Measurements from ENCODE around the gene MCM9. TPM values are rescaled to one million over a fixed set of nuclear protein-coding genes. Genes with fewer than 3 reads are reported as not detected.

The MCM9 gene
- total RNA-seq, 4 donors from 2014 or later: 17.3 to 38.8 (median 23.0) TPM

DNA sequence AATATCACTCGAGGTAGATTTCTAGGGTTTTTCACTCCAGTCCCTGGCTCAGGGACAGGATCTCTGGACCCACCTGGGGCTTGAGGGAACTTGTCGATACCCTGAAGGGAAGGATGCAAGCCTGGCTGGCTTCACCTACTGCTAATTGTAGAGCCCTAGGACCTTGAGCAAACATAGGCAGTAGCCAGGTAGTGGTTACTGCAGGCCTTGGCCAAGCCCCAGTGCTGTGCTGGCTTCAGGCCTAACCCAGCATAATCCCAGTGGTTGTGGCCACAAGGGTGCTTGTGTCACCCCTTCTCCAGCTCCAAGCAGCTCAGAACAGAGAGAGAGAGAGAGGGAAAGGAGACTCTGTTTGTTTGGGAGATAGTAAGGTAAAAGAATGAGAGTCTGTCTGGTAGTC, 5.8 kb upstream of the MCM9 start:
- Histone ChIP-seq H3K27me3 (no peaks in the 10 kb centered on the region), H3K4me1 (no peaks in the 10 kb centered on the region), H3K36me3 (no peaks in the 10 kb centered on the region), H3K9me3 (no peaks in the 10 kb centered on the region), H3K4me3 (no peak overlapping the region), H3K27ac (no peak overlapping the region)
- DNase-seq: no peak
- TF ChIP-seq, protein P1, sequence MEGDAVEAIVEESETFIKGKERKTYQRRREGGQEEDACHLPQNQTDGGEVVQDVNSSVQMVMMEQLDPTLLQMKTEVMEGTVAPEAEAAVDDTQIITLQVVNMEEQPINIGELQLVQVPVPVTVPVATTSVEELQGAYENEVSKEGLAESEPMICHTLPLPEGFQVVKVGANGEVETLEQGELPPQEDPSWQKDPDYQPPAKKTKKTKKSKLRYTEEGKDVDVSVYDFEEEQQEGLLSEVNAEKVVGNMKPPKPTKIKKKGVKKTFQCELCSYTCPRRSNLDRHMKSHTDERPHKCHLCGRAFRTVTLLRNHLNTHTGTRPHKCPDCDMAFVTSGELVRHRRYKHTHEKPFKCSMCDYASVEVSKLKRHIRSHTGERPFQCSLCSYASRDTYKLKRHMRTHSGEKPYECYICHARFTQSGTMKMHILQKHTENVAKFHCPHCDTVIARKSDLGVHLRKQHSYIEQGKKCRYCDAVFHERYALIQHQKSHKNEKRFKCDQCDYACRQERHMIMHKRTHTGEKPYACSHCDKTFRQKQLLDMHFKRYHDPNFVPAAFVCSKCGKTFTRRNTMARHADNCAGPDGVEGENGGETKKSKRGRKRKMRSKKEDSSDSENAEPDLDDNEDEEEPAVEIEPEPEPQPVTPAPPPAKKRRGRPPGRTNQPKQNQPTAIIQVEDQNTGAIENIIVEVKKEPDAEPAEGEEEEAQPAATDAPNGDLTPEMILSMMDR (IDR thresholded peaks at IDR 0.05): no peak
- TF ChIP-seq POLR2A (IDR thresholded peaks at IDR 0.05): no peak

DNA sequence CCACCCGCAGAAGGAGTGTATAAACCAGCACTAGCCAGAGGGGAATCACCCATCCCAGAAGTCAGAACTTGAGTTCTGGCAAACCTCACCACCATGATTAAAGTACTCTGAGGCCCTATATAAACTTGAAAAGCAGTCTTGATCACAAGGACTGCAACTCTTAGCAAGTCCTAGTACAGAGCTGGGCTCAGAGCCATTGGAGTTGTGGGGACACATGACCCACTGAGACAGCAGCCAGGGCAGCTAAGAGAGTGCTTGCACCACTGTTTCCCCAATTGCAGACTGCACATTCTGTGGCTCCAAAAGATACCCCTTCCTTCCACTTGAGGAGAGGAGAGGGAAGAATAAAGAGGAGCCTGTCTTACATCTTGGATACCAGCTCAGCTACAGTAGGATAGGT, 4.7 kb upstream of the MCM9 start:
- no peaks in the 10 kb centered on the region for H3K4me1 ChIP-seq
- no peak for DNase-seq
- no peak overlapping the region for H3K27ac ChIP-seq
- H3K9me3 ChIP-seq: no peaks in the 10 kb centered on the region
- no peaks in the 10 kb centered on the region for H3K27me3 ChIP-seq
- H3K36me3 ChIP-seq: no peaks in the 10 kb centered on the region
- H3K4me3 ChIP-seq: no peak overlapping the region
- TF ChIP-seq, protein P1 (IDR thresholded peaks at IDR 0.05): no peak
- no peak for TF ChIP-seq POLR2A (IDR thresholded peaks at IDR 0.05)

DNA sequence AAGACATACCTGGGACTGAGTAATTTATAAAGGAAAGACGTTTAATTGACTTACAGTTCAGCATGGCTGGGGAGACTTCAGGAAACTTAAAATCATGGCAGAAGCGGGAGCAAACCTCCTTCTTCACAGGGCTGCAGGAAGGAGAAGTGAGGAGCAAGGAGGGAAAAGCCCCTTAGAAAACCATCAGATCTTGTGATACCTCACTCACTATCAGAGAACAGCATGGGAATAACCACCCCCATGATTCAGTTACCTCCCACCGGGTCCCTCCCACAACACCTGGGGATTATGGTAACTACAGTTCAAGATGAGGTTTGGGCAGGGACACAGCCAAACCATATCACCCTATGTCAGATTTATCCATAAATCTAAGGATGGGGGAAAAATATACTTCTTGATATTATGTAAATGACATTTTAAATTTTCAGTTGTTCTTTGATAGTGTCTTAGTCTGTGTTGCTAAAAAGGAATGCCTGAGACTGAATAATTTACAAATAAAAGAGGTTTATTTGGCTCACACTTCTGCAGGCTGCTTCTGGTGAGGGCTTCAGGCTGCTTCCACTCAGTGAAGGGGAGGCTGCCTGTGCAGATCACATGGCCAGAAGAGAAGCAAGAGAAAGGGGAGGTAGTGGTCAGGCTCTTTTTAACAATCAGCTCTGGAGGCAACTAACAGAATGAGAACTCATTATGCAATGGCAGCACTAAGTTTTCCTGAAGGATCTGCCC, 1.2 kb upstream of the MCM9 start:
- Histone ChIP-seq H3K4me1 (peaks cover 0 to 7% (median 0%) of the 10 kb centered on the region in 4 donors), H3K27me3 (no peaks in the 10 kb centered on the region), H3K9me3 (no peaks in the 10 kb centered on the region), H3K27ac (no peak overlapping the region), H3K4me3 (no peak overlapping the region), H3K36me3 (no peaks in the 10 kb centered on the region)
- TF ChIP-seq, protein P1 (IDR thresholded peaks at IDR 0.05): no peak
- no peak for TF ChIP-seq POLR2A (IDR thresholded peaks at IDR 0.05)
- DNase-seq: no peak

DNA sequence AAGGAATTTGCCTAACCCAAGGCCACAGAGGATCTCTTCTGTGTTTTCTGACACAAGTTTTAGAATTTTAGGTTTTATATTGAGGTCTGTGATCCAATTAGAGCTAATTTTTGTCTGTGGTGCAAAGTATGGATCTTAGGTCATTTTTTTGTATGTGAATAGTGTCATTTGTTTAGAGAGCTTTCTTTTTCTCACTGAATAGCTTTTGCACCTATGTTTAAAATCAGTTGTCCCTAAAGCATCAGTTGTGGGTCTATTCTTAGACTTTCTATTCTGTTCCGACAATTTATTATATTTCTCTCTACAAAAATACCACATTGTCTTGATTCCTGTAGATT, 341 bp upstream of the MCM9 start:
- no peak for DNase-seq
- peak overlapping the region; percentile 57 to 87 (median 74) for H3K4me3 ChIP-seq
- peaks cover 0 to 7% (median 0%) of the 10 kb centered on the region in 3 donors for H3K36me3 ChIP-seq
- H3K9me3 ChIP-seq: no peaks in the 10 kb centered on the region
- peaks cover 0 to 7% (median 0%) of the 10 kb centered on the region in 4 donors for H3K4me1 ChIP-seq
- TF ChIP-seq POLR2A (IDR thresholded peaks at IDR 0.05): no peak
- TF ChIP-seq, protein P1 (IDR thresholded peaks at IDR 0.05): no peak
- H3K27ac ChIP-seq: peak overlapping the region; percentile 90 to 95 (median 91)
- no peaks in the 10 kb centered on the region for H3K27me3 ChIP-seq

DNA sequence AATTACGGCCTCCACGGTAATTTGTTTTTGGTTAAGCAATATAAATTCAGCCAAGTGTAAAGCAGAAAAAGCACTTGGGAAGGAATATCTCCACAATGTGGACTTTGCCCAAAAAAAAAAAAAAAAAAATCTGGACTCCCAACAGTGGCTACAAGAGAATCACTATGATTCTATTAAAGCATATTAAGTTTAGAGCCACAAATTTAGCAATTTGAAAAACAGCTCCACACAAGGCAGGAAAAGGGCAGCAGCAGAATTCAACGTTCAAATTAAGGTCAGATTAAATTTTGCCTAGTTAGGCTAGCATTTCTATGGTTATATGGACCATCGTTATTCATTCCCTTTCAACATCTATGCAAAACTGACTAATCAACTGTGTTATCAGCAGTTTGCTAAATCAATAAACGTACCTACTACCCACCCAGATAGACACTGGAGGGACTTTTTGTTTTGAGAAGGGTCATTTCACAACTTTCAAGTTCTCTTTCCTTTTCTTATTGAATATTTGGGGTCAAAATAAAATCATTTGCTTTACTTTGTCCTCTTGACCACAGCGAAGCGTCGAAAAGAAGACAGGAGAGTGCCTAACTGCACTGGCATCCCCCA, 1.0 kb downstream of the MCM9 start:
- peaks cover 0 to 11% (median 0%) of the 10 kb centered on the region in 3 donors for H3K36me3 ChIP-seq
- no peaks in the 10 kb centered on the region for H3K27me3 ChIP-seq
- no peak for DNase-seq
- no peak for TF ChIP-seq POLR2A (IDR thresholded peaks at IDR 0.05)
- TF ChIP-seq, protein P1 (IDR thresholded peaks at IDR 0.05): no peak
- H3K4me1 ChIP-seq: peaks cover 0 to 7% (median 0%) of the 10 kb centered on the region in 4 donors
- H3K4me3 ChIP-seq: peak overlapping the region; percentile 57 to 87 (median 74)
- H3K27ac ChIP-seq: peak overlapping the region; percentile 90 to 95 (median 91)
- H3K9me3 ChIP-seq: no peaks in the 10 kb centered on the region

Measured in Peyer's patch (tissue), 4 donors.